Measurements from ENCODE around the gene MED9. TPM values are rescaled to one million over a fixed set of nuclear protein-coding genes. Genes with fewer than 3 reads are reported as not detected.

Gene MED9
- total and polyA plus RNA-seq, 2 of the 4 experiments (the other 2 are of a cell fraction), result 6.1 to 10.1 TPM

DNA sequence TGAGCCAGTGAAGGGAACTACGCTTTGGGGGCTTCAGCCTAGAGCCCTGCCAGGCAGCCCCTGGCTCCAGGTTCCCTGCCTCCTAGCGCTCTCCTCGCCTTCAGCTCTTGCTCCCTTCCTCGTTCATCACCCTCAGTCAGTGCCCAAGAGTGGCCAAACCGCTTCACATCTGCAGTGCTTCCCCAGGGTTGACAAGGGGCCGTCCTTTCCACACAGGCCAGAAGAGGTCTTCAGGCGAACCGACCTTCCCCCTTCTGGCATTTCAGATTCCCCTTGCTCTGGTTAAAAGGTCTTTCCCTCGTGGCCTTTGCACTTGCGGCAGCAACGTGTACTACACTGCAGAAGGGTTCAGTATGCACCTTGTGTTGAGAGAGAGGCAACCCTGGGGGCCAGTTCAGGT lies 15.3 kb downstream of the MED9 start:
- Histone ChIP-seq H4K91ac (ENCODE audit: insufficient read depth, low read depth, low read length) (no peak overlapping the region), H3K14ac (replicated peaks; ENCODE audit: low read depth, low read length) (no peak overlapping the region), H3K36me3 (ENCODE audit: control insufficient read depth, insufficient read depth, low read length) (peaks cover 30% of the 10 kb centered on the region), H3K9me1 (ENCODE audit: insufficient read depth, low read length) (0 out of 2 replicates have a peak, but pooled peaks cover 2% of the 10 kb centered on the region), H2BK5ac (ENCODE audit: low read depth, low read length, poor library complexity, severe bottlenecking) (no peak overlapping the region), H3K4ac (ENCODE audit: low read depth, low read length) (no peak overlapping the region), H3K9me3 (ENCODE audit: control insufficient read depth, insufficient read depth, low read length) (no peaks in the 10 kb centered on the region), H3K9ac (ENCODE audit: low read depth, low read length) (no peak overlapping the region), H3K23ac (ENCODE audit: low read depth, low read length) (no peak overlapping the region), H2BK120ac (ENCODE audit: low read depth, low read length) (no peak overlapping the region), H3K27ac (ENCODE audit: insufficient read depth, low read length) (no peak overlapping the region), H4K5ac (ENCODE audit: low read depth, low read length) (no peak overlapping the region), H3K4me1 (ENCODE audit: control insufficient read depth, insufficient read depth, low read length) (peaks cover 7% of the 10 kb centered on the region; the same call in 1 of the 2 replicates), H3K18ac (ENCODE audit: low read depth, low read length) (no peak overlapping the region), H2BK15ac (ENCODE audit: low read depth, low read length) (no peak overlapping the region), H3K4me3 (ENCODE audit: insufficient read depth, low read depth, low read length) (no peak overlapping the region), H3K27me3 (ENCODE audit: control insufficient read depth, insufficient read depth, low read length) (no peaks in the 10 kb centered on the region), H4K8ac (ENCODE audit: low read depth in 2 of 2, low read length in 2 of 2) (no peak overlapping the region), H2AK5ac (ENCODE audit: low read depth, low read length) (no peak overlapping the region), H2AK9ac (replicated peaks; ENCODE audit: low read depth, low read length, poor library complexity) (peak overlapping the region; percentile 58), H2BK20ac (ENCODE audit: low read depth, low read length) (no peak overlapping the region), H4K20me1 (ENCODE audit: insufficient read depth, low read length) (peaks cover 15% of the 10 kb centered on the region), H2AFZ (replicated peaks; ENCODE audit: low read length, poor library complexity) (no peak overlapping the region), H3K56ac (ENCODE audit: extremely low read depth, insufficient read depth, low read length) (no peak overlapping the region), H3K4me2 (ENCODE audit: low read depth, low read length) (no peak overlapping the region), H3K79me1 (ENCODE audit: low read depth in 1 of 2, low read length in 2 of 2) (peaks cover 13 to 31% of the 10 kb centered on the region in 2 experiments; a peak in 3 of 4 replicates)
- no TSS peak for BruUV-seq (replicated peaks)
- in situ Hi-C loops (cut with MboI; ENCODE audit: low sequenced_read_pairs), result no loop called here
- DNase-seq, result no peak
- WGBS, 2 experiments (ENCODE audit: extremely low coverage in 2 of 2, insufficient read length in 1 of 2), result 77% methylated on average over 5 of the region's 11 CpGs; no CpG with 5 or more reads in 1 of the 2 experiments
- no peak for TF ChIP-seq POLR2A (IDR thresholded peaks at IDR 0.05; ENCODE audit: low read depth, low read length)
- no peak for TF ChIP-seq NFE2L2 (IDR thresholded peaks at IDR 0.05; ENCODE audit: low read depth, low read length)
- TF ChIP-seq, protein P1, sequence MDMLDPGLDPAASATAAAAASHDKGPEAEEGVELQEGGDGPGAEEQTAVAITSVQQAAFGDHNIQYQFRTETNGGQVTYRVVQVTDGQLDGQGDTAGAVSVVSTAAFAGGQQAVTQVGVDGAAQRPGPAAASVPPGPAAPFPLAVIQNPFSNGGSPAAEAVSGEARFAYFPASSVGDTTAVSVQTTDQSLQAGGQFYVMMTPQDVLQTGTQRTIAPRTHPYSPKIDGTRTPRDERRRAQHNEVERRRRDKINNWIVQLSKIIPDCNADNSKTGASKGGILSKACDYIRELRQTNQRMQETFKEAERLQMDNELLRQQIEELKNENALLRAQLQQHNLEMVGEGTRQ (IDR thresholded peaks at IDR 0.05; ENCODE audit: low read depth, low read length), result no peak
- no peak for TF ChIP-seq SMC3 (IDR thresholded peaks at IDR 0.05; ENCODE audit: low read depth, low read length)
- POLR2A ChIA-PET (ENCODE audit: unreplicated experiment), result no interaction called here
- dilution Hi-C loops (cut with HindIII; ENCODE audit: low sequenced_read_pairs, unreplicated experiment), result no loop called here
- CTCF ChIA-PET, result no interaction called here
- intact Hi-C loops (cut with micrococcal nuclease), result no loop called here
- ATAC-seq (ENCODE audit: low read depth), result no peak
